Stimulated activated CD4-positive, alpha-beta T cell treated with anti-CD3 and anti-CD28 coated beads, Interleukin-12 subunit alpha, Interleukin-12 subunit beta, amount 100 ng/mL, for 4 hours (primary cell): Measurements from ENCODE around the gene S100A13.

Source experiments
- DNase-seq: peaks from one replicate; pipeline ENCODE4 v3.0.0-alpha.2; 2020

Gene S100A13

GRCh38 chr1:153624965-153625611 is 2.2 kb downstream of the S100A13 start:
- DNase-seq = no peak

DNA sequence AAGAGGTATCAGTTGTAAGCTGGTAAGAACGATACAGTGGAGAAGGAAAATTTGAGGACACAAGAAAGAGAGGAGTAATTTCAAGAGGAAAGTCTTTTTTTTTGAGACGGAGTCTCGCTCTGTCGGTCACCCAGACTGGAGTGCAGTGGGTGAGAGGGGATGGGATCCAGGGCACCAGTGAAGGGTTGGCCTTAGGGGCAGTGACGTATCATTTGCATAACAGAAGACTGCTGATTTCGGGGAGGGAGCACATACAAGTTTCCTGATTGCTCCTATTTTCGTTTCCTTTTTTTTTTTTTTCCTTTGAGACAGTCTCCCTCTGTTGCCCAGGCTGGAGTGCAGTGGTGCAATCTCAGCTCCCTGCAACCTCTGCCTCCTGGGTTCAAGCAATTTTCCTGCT is 4.2 kb downstream of the S100A13 start:
- DNase-seq = no peak

DNA sequence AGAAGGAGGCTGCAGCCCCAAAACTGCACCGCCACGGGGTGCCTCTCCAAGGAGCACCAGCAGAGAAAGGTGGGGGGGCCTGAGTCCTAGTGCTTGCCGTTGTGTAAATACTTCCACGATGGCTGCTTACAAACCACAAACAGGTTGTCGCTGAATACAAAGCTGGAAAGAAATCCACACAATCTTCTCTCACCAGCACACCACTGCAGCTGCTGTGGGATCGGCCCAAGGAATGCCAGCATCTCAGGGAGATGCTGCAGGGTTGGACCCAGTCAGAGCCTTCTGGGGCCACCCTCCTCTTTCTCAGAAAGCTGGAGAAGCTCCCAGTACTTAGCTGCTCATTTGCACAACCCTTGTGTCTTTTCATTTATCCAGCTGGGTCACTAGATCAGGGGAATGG is 8.1 kb downstream of the S100A13 start:
- no peak for DNase-seq

- DNase-seq = no peak
These were observed 9.6 kb downstream of the S100A13 start for GRCh38 chr1:153617663-153618062.

GRCh38 chr1:153616917-153617311 is 10.4 kb downstream of the S100A13 start:
- DNase-seq = no peak

DNA sequence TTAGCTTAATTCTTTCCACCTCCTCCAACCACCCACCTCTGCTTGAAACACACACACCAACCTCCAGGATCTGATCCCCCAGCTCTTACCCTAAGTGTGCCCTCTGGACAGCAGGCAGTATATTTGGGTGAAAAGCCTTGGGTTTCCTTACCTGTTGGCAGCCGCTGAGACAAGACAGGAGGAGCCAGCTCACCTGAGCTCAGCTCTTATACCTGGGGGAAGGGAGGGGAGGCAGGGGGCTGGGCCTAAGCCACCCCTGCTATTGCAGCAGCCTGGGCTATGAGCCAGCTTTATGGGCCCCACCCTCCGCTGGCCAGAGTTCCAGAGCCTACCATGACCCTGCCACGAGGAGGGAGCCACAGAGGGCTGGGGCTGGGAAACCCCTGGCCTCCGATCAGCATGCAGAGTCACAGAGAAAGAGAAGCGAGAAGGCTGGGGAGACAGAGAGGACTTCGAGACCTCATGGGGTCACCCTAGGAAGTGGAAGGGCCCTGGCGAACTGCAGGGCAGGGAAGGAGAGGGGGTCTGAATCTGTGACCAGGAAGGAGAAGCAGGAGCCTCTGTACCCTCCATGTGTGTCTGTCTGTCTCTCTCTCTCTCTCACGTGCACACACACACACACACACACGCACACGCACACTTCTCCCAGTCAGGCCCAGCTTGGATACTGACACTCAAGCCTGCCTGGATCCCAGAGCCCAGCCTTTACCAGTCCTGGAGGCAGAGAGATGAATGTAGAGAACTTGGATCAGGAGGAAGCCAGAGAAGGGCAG is 11.0 kb downstream of the S100A13 start, which contains the start of gene S100A14:
TSS of gene S100A14 (minus strand) at position 182 of the 773 bp plus-strand sequence. CDS start 467 bp downstream, outside the sequence.
- no peak for DNase-seq

DNA sequence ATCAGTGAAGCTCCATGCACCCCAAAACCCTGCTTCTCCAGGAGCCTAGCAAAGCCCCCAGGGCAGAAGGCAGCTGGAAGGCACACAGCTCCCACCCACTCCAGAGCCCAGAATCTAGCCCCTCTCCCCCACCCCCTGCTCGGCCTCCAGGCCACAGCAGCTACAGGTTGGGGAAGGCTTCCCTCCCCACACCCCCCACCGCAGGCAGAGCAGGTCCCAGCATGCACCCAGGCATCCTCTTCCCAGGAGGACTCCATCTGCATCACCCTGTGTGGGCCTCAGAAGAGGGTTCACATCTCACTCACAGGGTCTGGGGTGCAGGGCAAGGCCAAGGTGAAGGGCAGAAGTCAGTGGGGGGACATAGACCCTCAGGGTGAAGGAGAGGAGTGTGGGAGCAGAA is 11.9 kb downstream of the S100A13 start:
- no peak for DNase-seq

GRCh38 chr1:153614906-153615305 is 12.4 kb downstream of the S100A13 start:
- no peak for DNase-seq

- DNase-seq = no peak
These were observed 13.0 kb downstream of the S100A13 start for GRCh38 chr1:153614189-153614900.

DNA sequence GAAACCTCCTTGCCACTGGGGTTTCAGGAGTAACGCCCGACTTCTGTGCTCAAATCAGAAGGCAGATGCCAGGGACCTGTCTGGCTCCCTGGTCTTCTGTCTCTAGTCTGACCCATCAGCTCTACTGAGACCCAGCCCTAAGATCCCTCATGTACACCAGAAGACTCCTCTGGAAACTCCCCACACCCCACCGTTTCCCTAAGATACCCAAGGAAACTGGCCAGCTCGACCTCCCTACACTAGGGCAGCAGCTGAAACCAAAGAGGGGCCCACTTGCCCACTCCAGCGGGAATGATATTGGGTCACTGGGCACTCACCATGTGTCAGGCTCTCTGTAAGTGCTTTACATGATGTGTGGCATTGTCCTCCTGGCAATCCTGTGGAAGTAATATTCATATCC is 13.9 kb downstream of the S100A13 start:
- no peak for DNase-seq

DNA sequence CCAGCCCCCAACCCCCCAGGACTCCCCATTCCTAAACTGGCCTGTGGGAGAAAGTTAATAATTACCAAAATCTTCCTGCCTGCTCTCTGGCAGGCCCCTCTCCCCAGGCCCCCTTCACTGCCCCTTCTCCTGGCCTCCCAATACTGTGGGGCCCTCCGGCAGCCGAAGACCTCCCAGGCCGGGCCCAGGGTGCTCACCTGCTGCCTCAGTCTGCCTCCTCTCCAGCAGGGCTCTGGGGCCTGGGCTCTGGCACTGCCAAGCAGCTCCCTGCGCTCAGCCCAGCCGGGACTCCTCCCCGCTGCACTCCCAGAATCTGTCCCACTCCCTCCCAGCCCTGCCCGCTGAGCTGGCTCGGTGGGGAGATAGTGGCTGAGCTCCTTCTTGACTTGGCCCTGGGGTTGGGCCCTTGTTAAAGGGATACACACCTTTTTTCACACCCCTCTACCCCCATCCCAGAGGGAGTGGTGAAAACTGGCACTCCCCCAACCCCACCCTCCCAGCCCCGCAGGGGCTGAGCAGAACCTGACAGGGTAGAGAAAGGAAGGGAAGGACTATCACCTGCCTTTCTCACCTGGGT is 14.5 kb downstream of the S100A13 start, which contains the start of gene S100A16:
TSS of gene S100A16 (minus strand) at position 383 of the 577 bp plus-strand sequence. CDS start 4,986 bp downstream, outside the sequence.
- no peak for DNase-seq

GRCh38 chr1:153612111-153612754 is 15.1 kb downstream of the S100A13 start:
- no peak for DNase-seq

DNA sequence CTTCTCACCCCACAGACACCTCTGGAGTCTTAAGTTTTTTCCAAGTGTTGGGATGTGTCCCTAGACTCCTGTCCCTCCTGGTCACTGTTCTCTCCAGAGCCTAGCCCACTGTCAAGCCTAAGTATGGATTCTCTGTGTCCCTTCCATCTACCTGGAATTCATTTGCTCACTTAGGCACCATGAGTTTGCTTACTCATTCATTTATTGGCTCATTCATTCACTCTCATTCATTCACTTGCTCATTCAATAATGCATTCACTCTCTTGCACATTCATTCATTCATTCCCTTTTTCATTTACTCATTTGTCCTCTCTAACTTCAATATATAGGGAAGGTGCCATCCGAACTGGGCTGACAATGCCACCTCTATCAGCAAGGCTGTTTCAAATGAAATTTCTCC is 15.9 kb downstream of the S100A13 start:
- DNase-seq = no peak

DNA sequence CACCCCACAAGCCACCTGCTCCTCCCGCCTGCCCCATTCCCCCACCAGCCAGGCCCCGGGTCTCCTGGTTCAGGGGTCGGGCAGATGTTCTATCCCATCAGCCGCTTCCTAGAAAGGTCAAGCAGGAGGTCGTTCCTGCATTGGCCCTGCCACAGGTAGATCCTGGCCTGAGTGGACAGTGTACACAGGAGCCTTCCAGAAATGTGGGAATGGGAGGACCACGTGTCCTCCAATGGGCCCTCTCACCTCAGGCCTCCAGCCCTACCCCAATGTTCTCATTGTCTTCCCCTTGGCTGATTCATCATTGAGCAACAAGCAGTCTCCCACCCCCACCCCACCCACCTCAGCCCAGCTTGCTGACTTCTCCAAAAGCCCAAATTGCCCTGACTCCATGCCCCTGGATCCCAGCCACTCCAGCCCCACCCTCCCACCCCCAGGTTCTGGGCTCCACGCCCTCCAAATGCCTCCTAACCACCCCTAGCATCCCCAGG is 16.4 kb downstream of the S100A13 start:
- DNase-seq = no peak

DNA sequence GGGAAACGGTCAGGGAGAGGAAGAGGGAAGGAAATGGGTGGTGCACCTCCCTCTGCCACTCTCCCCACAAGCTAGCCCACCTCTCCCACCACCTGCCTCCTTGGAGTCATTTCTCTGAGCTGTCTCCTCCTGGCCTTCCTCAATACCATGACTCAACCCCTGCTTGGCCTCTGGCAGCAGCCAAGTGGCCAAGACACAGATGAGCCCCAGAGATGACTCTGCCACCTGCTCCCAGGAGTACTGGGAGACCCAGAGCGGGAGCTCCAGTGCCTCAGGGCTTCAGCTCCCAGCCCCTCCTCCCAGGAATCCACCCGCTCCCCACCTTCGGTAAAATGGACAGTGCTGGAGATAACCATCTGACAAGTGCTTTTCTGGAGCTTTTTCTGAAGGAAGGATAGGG is 17.0 kb downstream of the S100A13 start:
- DNase-seq = no peak

DNA sequence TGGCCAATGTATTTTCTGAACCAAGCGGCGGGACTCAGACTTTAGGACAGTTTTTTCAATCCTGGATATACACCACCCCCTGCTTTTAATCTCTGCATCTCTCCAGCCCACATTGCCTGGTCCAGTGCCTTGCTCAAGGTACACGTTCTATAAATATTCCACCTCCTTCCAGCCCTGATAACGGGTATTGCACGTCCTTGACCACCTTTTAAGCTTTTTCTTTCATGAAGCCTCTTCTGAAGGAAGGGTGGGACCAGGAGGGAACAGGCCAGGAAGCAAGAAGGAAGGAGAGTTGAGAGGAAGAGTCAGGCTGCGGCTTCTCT is 17.8 kb downstream of the S100A13 start:
- no peak for DNase-seq

DNA sequence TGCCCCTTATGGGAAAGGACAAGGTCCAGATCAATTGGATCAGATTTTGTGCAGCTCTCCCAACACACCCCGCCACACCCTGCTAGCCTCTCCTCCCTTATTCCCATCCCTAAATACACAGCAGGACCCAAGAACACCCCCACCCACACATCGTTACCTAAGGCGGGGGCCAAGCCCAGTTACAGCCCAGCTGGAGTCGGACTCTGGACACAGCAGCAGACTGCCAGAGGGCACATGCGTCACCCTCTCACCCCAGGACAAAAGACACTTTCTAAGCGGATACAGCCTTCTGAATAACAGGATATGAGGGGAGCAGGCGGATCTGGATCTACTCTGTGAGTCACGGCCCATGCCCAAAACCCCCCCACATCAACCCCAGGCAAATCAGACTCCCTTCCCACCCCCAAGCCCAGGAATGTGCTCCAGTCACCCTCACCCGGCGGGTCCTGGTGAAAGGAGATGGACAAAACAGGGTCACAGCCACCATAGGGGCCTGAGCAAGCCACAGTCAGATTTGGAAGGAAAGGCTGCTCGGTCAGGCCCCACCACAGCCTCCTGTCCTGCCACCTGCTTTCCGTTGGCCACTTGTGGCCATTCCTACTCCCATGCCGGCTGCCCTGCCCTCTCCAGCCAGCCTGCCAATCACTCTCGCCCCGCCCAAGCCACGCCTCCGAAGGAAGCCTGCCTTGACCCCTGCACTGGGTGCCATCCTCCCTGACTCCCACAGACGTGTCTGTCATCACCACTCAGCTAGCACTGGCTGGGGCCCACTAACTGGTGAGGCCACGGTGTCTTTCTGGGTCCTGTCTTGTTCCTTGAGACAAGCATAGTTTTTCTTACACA is 18.3 kb downstream of the S100A13 start:
- no peak for DNase-seq

- DNase-seq = no peak
These were observed 19.1 kb downstream of the S100A13 start for GRCh38 chr1:153608089-153608682.

GRCh38 chr1:153607381-153607780 is 19.9 kb downstream of the S100A13 start:
- no peak for DNase-seq

GRCh38 chr1:153606194-153606593 is 21.1 kb downstream of the S100A13 start:
- no peak for DNase-seq

GRCh38 chr1:153602749-153603148 is 24.6 kb downstream of the S100A13 start:
- DNase-seq = no peak
